Central memory CD8-positive, alpha-beta T cell (primary cell): ENCODE results near the gene RNU7-1.

Source experiments
- ATAC-seq: fragments of 150-1000 bp; cut with Tn5 transposase; replicated peaks from 2 replicates; pipeline ENCODE4 v1.10.0; 2022; ENCODE audit warnings: mild to moderate bottlenecking, moderate FRiP score, moderate number of reproducible peaks; ENCODE audit not compliant: poor library complexity, severe bottlenecking; ENCODE audit errors: extremely low read depth
- DNase-seq, 2 donors: peaks; one replicate each; pipeline ENCODE4 v3.0.0; 2021; ENCODE audit warnings: low spot score in 2 of 2
- H3K27ac Mint-ChIP-seq: one replicate; pipeline ENCODE4 v1.8.0; 2022; ENCODE audit warnings: low read depth, mild to moderate bottlenecking, moderate library complexity, mixed read lengths
- H3K27me3 Mint-ChIP-seq: one replicate; pipeline ENCODE4 v1.8.0; 2022; ENCODE audit warnings: mixed read lengths
- H3K36me3 Mint-ChIP-seq: one replicate; pipeline ENCODE4 v1.8.0; 2022; ENCODE audit warnings: mild to moderate bottlenecking, moderate library complexity, mixed read lengths; ENCODE audit not compliant: insufficient read depth
- H3K4me1 Mint-ChIP-seq: one replicate; pipeline ENCODE4 v1.8.0; 2022; ENCODE audit warnings: mixed read lengths
- H3K4me3 Mint-ChIP-seq: one replicate; pipeline ENCODE4 v1.8.0; 2022; ENCODE audit warnings: mild to moderate bottlenecking, moderate library complexity, mixed read lengths
- H3K9me3 Mint-ChIP-seq: one replicate; pipeline ENCODE4 v1.8.0; 2022; ENCODE audit warnings: mixed read lengths

Gene RNU7-1

GRCh38 chr12:6962285-6963015 is 18.8 kb downstream of the RNU7-1 start:
- H3K9me3 Mint-ChIP-seq: no peaks in the 10 kb centered on the region
- H3K4me1 Mint-ChIP-seq: peaks cover 56% of the 10 kb centered on the region
- H3K36me3 Mint-ChIP-seq: peaks cover 60% of the 10 kb centered on the region
- no peak overlapping the region for H3K4me3 Mint-ChIP-seq
- DNase-seq: no peak
- H3K27me3 Mint-ChIP-seq: no peaks in the 10 kb centered on the region
- ATAC-seq: no peak
- peak overlapping the region; percentile 99 for H3K27ac Mint-ChIP-seq

- peak overlapping the region; percentile 99 for H3K27ac Mint-ChIP-seq
- no peak for DNase-seq
- no peak for ATAC-seq
- H3K4me1 Mint-ChIP-seq: peaks cover 50% of the 10 kb centered on the region
- no peaks in the 10 kb centered on the region for H3K9me3 Mint-ChIP-seq
- H3K27me3 Mint-ChIP-seq: no peaks in the 10 kb centered on the region
- no peak overlapping the region for H3K4me3 Mint-ChIP-seq
- peaks cover 58% of the 10 kb centered on the region for H3K36me3 Mint-ChIP-seq
Observed at GRCh38 chr12:6963016-6963731, 19.6 kb downstream of the RNU7-1 start.

GRCh38 chr12:6963791-6964413 is 20.3 kb downstream of the RNU7-1 start:
- no peak for ATAC-seq
- H3K4me3 Mint-ChIP-seq: no peak overlapping the region
- H3K9me3 Mint-ChIP-seq: no peaks in the 10 kb centered on the region
- H3K4me1 Mint-ChIP-seq: peaks cover 47% of the 10 kb centered on the region
- peaks cover 55% of the 10 kb centered on the region for H3K36me3 Mint-ChIP-seq
- DNase-seq: no peak
- no peak overlapping the region for H3K27ac Mint-ChIP-seq
- no peaks in the 10 kb centered on the region for H3K27me3 Mint-ChIP-seq

- ATAC-seq (no peak), DNase-seq (no peak)
- H3K4me3 Mint-ChIP-seq: no peak overlapping the region
- peaks cover 47% of the 10 kb centered on the region for H3K4me1 Mint-ChIP-seq
- peak overlapping the region; percentile 55 for H3K27ac Mint-ChIP-seq
- no peaks in the 10 kb centered on the region for H3K9me3 Mint-ChIP-seq
- no peaks in the 10 kb centered on the region for H3K27me3 Mint-ChIP-seq
- peaks cover 51% of the 10 kb centered on the region for H3K36me3 Mint-ChIP-seq
Observed at GRCh38 chr12:6964605-6965025, 21.0 kb downstream of the RNU7-1 start.

- H3K4me1 Mint-ChIP-seq: peaks cover 46% of the 10 kb centered on the region
- DNase-seq: peak; percentile 81 to 88
- no peaks in the 10 kb centered on the region for H3K9me3 Mint-ChIP-seq
- H3K27ac Mint-ChIP-seq: peak overlapping the region; percentile 55
- H3K4me3 Mint-ChIP-seq: no peak overlapping the region
- ATAC-seq: peak; percentile 42
- H3K27me3 Mint-ChIP-seq: no peaks in the 10 kb centered on the region
- peaks cover 54% of the 10 kb centered on the region for H3K36me3 Mint-ChIP-seq
Observed at GRCh38 chr12:6965026-6965661, 21.5 kb downstream of the RNU7-1 start.

GRCh38 chr12:6965714-6966113 is 22.1 kb downstream of the RNU7-1 start:
- no peaks in the 10 kb centered on the region for H3K9me3 Mint-ChIP-seq
- ATAC-seq (no peak), DNase-seq (no peak)
- H3K36me3 Mint-ChIP-seq: peaks cover 51% of the 10 kb centered on the region
- H3K27me3 Mint-ChIP-seq: no peaks in the 10 kb centered on the region
- peaks cover 42% of the 10 kb centered on the region for H3K4me1 Mint-ChIP-seq
- no peak overlapping the region for H3K27ac Mint-ChIP-seq
- no peak overlapping the region for H3K4me3 Mint-ChIP-seq

GRCh38 chr12:6966351-6966750 is 22.7 kb downstream of the RNU7-1 start:
- Mint-ChIP-seq H3K27ac (no peak overlapping the region), H3K36me3 (peaks cover 47% of the 10 kb centered on the region), H3K4me3 (no peak overlapping the region), H3K9me3 (no peaks in the 10 kb centered on the region), H3K4me1 (peaks cover 39% of the 10 kb centered on the region), H3K27me3 (no peaks in the 10 kb centered on the region)
- ATAC-seq (no peak), DNase-seq (no peak)

- peaks cover 38% of the 10 kb centered on the region for H3K4me1 Mint-ChIP-seq
- no peaks in the 10 kb centered on the region for H3K9me3 Mint-ChIP-seq
- peaks cover 38% of the 10 kb centered on the region for H3K36me3 Mint-ChIP-seq
- DNase-seq (no peak), ATAC-seq (no peak)
- no peak overlapping the region for H3K27ac Mint-ChIP-seq
- H3K4me3 Mint-ChIP-seq: no peak overlapping the region
- H3K27me3 Mint-ChIP-seq: no peaks in the 10 kb centered on the region
Observed at GRCh38 chr12:6967651-6968100, 24.1 kb downstream of the RNU7-1 start.

GRCh38 chr12:6968426-6968825 is 24.8 kb downstream of the RNU7-1 start:
- Mint-ChIP-seq H3K27ac (no peak overlapping the region), H3K4me1 (peaks cover 38% of the 10 kb centered on the region), H3K4me3 (peak overlapping the region; percentile 94), H3K36me3 (peaks cover 38% of the 10 kb centered on the region), H3K9me3 (no peaks in the 10 kb centered on the region), H3K27me3 (no peaks in the 10 kb centered on the region)
- ATAC-seq: no peak
- DNase-seq: no peak

GRCh38 chr12:6970096-6970527 is 26.5 kb downstream of the RNU7-1 start:
- DNase-seq: no peak
- H3K27ac Mint-ChIP-seq: peak overlapping the region; percentile 97
- peaks cover 30% of the 10 kb centered on the region for H3K4me1 Mint-ChIP-seq
- peak overlapping the region; percentile 94 for H3K4me3 Mint-ChIP-seq
- peaks cover 40% of the 10 kb centered on the region for H3K36me3 Mint-ChIP-seq
- no peaks in the 10 kb centered on the region for H3K27me3 Mint-ChIP-seq
- ATAC-seq: peak; percentile 7
- no peaks in the 10 kb centered on the region for H3K9me3 Mint-ChIP-seq

GRCh38 chr12:6974180-6974579 is 30.6 kb downstream of the RNU7-1 start:
- ATAC-seq (no peak), DNase-seq (no peak)
- H3K9me3 Mint-ChIP-seq: no peaks in the 10 kb centered on the region
- peaks cover 38% of the 10 kb centered on the region for H3K36me3 Mint-ChIP-seq
- no peaks in the 10 kb centered on the region for H3K27me3 Mint-ChIP-seq
- peaks cover 19% of the 10 kb centered on the region for H3K4me1 Mint-ChIP-seq
- no peak overlapping the region for H3K4me3 Mint-ChIP-seq
- no peak overlapping the region for H3K27ac Mint-ChIP-seq

- Mint-ChIP-seq H3K9me3 (no peaks in the 10 kb centered on the region), H3K27me3 (no peaks in the 10 kb centered on the region), H3K4me3 (no peak overlapping the region), H3K27ac (no peak overlapping the region), H3K4me1 (peaks cover 14% of the 10 kb centered on the region), H3K36me3 (peaks cover 40% of the 10 kb centered on the region)
- ATAC-seq (no peak), DNase-seq (no peak)
Observed at GRCh38 chr12:6975297-6976032, 31.8 kb downstream of the RNU7-1 start.
